ENCODE results near the gene ARSJ.
"Not testable (repeated sequence)": the region's sequence is repeated elsewhere in the genome, so short reads cannot be mapped to it uniquely, and the experiment has no call there.

The ARSJ gene
- total RNA-seq = 0.26 to 0.48 reads per million in 2 experiments

DNA sequence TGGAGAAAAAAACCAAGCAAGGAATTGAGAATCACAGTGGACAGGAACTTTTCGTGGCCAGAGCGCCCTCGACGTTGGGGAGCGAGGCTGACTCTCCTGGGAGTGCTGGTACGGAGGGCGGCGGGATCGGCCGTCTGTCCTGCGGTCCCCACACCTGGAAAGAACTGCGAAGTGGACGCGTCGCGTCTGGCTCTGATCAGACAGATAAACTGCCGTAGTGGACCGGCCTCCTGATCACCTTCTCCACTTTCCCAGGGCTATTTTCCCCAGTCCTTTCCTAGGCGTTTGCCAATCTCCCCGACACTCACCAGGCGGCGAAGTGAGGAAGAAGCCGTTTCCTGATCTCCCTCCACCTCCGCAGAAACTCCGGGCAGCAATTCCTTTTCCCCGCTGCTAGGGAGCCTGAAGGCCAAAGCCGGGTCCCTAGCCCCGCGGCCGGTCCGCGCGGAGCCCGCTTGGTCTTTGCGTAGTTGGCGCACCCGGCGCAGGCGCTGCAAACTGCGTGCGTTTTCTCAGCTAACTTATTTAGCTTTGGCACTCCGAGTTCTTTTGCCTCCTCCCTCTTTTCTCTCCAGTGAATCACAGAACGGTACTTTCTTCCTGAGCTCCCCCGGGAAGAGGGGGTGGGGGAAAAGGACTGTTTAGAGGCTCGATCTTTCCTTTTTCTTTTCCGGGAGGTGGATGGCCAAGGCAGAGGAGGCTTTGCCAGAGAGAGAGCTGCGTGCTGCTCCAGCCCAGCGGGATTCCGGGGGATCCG, at the start of gene ARSJ:
TSS of gene ARSJ (minus strand) at position 500 of the 757 bp plus-strand sequence. CDS start 813 bp downstream, outside the sequence.
- no peak for DNase-seq (ENCODE audit: low read depth)

GRCh38 chr4:114028071-114028470, 48.6 kb upstream of the ARSJ start:
- no peak for DNase-seq (ENCODE audit: low read depth)

- no peak for DNase-seq (ENCODE audit: low read depth)
Measured at GRCh38 chr4:114027596-114027995, 48.1 kb upstream of the ARSJ start.

DNA sequence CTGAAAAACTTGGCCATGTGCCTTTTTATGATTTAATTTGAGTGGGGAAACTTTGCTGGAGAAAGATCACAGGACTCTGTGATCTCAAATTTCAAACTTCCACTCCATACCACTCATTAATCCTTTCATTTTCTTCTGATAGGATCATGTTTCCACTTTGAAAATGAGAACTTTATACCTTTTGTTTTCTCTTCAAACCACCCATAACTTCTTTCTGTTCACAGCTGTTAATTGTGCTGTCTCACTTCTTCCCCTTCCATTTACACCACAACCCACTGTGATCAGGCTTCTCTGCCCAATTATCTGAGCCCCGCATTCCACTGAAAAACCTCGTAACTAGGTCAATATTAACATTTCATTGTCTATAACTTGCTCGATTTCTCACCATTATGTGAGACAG, 47.0 kb upstream of the ARSJ start:
- no peak for DNase-seq (ENCODE audit: low read depth)

GRCh38 chr4:114025176-114025777, 45.8 kb upstream of the ARSJ start:
- no peak for DNase-seq (ENCODE audit: low read depth)

DNA sequence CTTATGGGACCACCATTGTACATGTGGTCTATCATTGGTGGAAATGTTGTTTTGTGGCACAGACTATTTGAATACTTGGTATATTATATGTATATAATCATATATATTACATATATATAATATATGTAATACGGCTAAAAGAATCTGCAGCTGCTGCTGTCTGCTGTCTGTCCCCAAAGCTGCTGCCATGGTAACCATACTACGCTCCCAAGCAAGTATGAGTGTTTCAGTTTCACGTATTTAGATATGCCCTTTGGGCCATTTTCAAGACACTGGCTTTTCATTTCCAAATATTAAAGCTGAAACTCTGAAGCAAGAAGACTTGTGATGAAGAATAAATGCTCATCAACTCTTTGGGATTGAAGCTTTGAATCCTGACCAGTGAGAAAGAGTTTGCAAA, 42.0 kb upstream of the ARSJ start:
- DNase-seq (ENCODE audit: low read depth) = no peak

DNA sequence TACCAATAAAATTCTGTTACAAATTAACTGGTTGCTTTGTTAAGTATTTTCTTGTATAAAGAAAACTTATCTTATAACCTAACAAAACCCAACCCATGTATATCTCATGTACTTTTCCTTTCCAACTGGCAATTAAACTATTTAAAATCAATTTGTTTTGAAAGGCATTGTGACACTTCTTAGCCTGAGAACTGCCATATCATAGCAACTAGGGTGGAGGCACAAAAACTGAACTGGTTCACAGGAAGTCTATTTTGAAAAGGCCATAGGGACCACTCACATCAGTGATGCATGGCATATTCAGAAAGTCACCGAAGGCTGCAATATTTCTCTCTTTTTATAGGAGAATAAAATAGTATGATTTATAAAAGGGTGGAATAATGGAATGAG, 40.5 kb upstream of the ARSJ start:
- DNase-seq (ENCODE audit: low read depth) = no peak

DNA sequence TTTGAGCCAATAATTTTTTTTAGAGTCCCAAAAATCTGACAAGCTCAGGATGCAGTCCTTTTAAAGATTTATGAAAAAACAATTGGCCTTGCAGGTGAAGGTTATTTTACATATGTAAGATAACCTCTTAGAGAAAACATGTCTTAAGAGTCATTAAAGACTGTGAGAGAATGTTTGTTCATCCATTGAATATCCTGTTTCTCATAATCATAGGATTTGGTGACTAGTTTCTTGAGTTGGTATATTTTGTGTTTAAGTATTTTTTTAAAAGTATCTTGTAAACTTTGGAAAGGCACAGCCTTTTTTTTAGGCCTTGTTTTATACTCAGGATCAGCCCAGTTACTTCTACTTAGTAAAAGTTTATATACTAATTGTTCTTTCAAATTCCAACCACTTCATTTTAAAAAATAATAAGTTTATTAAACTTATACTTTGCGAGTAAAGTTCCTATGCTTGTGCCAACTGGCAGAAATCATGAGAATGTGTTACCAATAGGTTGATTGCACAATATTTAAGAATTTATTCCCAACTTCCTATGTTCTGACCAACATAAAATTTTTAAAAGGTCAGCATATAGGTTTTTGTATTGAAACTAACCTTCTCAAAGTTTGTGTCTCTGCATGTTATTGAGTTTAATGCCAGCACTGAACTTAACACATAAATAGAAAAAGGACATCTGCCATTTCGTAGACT, 40.0 kb upstream of the ARSJ start:
- DNase-seq (ENCODE audit: low read depth) = no peak

GRCh38 chr4:114017120-114017917, 37.9 kb upstream of the ARSJ start:
- no peak for DNase-seq (ENCODE audit: low read depth)

DNA sequence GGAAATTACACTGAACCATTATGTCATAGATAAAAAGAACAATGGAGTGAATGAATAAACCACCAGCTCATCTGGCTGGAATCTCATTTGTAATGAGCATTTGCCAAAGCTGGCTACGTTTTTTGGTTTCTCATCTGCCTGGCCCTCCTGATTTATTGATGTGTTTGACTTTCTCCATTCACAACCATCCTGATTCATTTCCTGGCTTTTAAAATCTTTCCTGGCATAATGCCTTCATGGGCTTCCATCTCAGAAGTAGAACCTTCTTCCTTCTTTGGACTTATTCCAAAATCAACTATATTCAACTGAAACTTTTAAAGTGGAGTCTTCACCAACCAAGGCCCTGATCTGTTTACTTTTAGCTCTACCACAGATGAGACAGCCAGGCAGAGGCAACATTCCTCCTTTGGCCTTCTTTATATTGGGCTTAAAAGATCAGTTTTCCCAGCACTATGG, 36.0 kb upstream of the ARSJ start:
- DNase-seq (ENCODE audit: low read depth) = no peak

- not testable (repeated sequence) for DNase-seq (ENCODE audit: low read depth)
Measured at GRCh38 chr4:114013201-114013600, 33.8 kb upstream of the ARSJ start.

DNA sequence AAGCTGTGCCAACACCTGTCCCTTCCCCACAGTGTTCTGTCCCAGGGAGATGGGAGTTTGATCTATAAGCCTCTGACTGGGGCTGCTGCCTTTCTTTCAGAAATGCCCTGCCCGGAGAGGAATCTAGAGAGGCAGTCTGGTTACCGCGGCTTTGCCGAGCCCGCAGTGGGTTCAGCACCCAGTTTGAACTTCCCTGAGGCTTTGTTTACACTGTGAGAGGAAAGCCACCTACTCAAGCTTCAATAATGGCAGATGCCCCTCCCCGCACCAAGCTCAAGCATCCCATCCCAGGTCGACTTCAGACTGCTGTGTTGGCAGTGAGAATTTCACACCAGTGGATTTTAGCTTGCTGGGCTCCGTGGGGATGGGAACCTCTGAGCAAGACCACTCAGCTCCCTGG, 33.3 kb upstream of the ARSJ start:
- DNase-seq (ENCODE audit: low read depth) = no peak

GRCh38 chr4:114005569-114006442, 26.4 kb upstream of the ARSJ start:
- DNase-seq (ENCODE audit: low read depth) = no peak

- DNase-seq (ENCODE audit: low read depth) = not testable (repeated sequence)
Measured at GRCh38 chr4:114004483-114005226, 25.2 kb upstream of the ARSJ start.

GRCh38 chr4:113998531-113998930, 19.1 kb upstream of the ARSJ start:
- no peak for DNase-seq (ENCODE audit: low read depth)

GRCh38 chr4:113998079-113998478, 18.6 kb upstream of the ARSJ start:
- no peak for DNase-seq (ENCODE audit: low read depth)

DNA sequence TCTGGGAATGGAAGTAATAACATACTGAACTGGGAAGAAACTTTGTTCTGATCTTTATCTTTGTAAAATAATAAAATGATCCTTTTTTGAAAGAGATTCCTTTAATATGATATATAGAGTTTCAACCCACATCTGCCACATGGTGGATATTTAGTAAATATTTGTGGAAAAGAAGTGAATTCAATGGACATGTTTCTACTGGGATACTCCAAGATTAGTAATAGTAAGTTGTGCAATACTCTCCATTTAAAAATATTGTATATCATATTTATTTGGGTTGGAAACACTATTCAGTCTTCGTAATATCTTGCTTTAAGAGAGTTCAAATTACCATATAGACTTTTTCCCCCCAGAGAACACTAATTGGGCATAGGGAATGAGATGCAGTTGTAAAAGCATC, 17.8 kb upstream of the ARSJ start:
- DNase-seq (ENCODE audit: low read depth) = no peak

DNA sequence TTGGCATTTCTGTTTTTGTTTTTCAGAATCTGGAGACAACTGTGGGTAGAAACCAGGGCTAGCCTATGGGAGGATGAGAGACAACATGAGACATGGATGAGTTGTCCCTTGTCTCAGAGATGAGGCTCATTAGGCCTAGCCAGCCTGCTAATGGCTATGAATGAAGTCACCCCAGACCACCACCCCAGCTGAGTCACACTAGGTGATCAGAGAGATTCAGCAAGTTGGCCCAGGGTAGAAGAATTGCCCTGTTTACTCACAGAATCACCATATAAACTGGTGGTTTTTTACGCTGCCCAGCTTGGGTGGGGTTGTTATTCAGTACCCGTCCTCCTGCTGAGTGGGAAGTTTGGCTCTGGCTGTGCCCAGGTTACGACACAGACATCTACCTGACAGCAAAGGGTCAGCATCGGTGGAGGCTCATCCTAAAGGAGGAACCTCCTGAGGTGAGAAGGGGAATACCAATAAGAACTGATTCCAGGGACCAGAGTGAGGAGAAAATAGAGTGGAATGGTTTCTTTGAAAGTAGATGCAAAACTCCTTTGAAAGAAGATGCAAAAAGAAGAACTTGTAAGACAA, 17.2 kb upstream of the ARSJ start:
- DNase-seq (ENCODE audit: low read depth) = no peak

- DNase-seq (ENCODE audit: low read depth) = no peak
Measured at GRCh38 chr4:113993887-113994286, 14.4 kb upstream of the ARSJ start.

DNA sequence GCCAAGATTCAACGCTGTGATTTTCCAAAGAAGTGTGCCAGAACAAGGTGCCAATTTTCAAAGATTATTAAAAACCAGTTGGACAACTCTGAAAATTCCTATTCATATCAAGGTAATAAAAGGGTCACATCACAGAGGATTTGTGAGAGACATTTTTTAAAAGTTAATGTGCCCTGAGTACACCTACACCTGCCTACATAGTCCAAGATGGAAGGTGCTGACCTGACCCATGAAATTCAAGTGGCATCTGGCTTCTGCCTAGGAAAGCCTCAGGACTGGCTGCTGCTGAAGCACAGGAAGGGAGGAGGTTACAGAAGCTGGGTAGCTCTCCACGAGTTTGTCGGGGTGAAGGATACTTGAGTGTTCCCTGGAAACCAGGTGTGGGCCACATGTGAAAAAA, 11.4 kb upstream of the ARSJ start:
- no peak for DNase-seq (ENCODE audit: low read depth)
